Measurements from ENCODE around the gene SRRM3.
"Not testable (repeated sequence)": the region's sequence is repeated elsewhere in the genome, so short reads cannot be mapped to it uniquely, and the experiment has no call there.

SRRM3 gene

DNA sequence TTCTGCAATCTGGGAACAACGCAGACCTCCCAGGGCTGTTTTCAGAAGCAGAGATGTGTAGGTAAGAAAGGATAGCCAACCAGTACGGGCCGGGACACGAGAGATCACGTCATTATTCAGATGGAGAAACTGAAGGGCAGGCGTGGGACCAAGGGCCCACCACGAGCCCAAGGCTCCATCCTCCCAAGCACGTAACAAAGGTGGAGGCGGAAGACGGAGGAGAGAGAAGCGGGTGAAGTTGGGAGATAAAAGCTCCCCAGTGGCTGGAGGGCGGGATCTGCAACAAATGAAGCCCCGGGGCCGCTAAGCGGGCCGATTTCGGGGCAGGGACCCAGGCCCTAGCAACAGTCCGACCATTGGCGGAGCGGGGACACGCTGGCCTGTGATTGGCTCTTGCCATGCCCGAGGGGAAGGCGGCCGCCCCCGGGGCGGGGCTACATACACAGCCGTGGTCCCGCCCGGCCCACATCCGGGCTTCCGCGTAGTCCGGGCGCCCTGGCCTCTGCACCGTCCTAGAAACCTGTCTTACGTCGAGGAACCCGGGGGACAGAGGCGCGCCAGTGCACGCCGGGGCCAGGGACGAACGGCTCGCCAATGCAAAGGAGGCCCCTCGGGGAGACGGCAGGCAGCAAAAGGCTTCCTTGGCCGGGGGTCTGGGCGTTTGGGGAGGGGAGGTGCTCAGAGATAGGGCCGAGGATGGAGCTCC lies 116.2 kb downstream of the SRRM3 start:
- peak; percentile 91 to 93 for DNase-seq

DNA sequence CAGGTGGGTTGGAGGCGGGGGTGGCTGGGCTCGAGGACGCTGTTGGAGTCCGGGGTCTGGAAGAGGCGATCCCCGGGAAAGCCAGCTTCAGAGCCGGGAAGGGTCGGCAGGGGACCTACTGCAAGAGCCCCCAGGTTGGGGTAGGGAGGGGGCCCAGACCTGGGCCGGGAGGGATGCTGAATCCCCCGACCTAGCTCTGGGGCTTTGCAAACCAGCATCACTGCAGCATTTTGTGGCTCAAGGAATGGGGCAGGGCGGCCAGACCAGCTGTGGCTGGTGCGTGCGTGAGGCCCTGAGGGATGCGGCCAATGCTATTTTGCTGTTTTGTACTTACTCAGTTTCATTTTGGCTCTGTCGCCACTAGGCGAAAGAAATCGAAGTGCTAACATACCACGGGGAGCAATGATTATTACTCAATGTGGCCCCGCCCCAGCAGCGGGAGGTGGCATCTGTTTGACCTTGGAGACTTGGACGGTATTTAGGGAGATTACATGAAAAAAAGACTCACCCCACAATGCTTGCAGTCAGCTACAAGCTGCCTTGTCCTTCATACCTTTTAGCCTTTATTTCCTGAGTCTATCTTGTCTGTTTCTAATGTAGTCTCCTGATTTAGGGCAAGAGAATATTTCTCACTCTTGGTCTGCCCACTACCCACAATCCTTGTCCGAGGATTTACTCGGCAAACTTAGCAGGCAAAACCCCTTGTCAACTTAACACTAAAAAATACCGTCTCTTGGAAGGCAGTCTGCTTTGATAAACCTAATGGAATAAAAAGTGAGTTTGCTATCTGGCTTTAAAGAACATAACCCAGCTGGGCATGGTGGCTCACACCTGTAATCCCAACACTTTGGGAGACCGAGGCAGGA lies 117.0 kb downstream of the SRRM3 start:
- DNase-seq, result peak; percentile 31 to 59

DNA sequence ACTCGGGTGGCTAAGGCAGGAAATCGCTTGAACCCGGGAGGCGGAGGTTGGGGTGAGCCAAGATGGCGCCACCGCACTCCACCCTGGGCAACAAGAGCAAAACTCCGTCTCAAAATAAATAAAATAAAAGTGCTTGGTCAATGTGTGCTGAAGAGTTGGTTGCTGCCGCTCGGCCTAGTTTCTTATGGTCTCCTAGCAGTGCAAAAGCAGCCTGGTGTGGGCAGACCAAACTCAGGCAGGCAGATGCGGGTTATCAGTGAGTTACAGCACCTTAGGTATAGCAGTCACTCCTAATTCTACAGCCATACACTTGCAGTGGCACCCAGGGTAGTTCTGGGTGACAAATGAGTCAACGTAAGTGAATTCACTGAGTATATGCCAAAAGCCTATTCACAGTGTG lies 123.4 kb downstream of the SRRM3 start:
- no peak for DNase-seq

DNA sequence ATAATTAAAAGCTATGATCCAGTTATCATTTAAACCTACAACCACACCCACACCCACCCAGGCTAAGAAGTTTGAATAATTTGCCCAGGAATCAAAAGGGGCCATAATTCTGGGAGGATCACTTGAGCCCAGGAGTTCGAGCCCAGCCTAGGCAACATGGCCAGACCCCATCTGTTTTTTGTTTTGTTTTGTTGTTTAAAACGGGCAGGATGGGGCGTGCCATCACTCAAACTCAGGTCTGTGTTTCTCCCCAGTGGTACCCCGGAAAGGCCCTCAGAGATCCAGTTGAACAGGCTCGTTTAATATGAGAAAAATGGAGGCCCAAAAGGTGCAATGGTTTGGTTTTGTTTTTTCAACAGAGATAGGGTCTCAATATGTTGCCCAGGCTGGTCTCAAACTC lies 124.1 kb downstream of the SRRM3 start:
- no peak for DNase-seq

DNA sequence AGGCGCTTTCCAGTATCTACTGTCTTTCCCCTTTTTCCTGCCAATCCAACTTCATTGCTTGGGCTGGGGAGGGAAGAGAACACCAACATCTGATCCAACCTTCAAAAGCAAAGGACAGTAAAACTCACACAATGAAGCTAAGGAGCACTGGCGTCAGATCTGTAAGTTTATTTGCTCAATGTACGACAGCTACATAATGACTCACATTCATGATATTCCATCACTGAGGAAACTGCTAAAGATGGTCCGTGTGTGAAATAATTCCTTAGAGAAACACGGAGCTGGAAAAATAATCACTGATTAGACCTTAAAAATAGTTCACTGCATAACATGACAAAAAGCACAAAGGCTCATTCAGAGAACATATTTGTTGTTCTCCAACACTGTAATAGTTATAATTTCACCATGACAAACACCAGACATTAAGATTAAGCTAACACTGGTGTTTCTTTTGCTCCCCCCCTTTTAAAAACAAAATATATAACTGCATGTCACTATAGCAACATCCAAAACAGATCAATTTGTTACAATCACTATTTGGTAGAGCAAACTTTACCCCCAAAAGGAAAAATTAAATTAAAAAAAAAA lies 125.0 kb downstream of the SRRM3 start:
- DNase-seq, result no peak

DNA sequence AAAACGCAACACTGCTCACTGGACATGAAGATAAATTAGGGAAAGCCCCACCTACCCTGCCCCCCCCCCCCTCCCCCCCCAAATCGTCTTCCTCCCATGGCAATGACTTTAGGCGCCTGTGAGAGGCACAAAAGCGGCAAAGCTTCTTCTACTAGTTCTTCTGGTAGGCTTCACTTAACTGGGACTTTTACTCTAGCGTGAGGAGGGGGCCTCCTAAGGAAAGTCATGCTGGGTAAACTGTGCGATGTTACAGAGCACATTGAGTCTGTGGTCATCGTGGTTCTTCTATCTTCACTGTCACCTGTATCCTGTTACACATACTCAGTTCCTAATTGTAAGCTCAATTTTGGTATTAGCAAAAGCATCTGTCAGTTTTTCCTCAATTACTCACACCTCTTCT lies 125.9 kb downstream of the SRRM3 start:
- DNase-seq, result no peak

DNA sequence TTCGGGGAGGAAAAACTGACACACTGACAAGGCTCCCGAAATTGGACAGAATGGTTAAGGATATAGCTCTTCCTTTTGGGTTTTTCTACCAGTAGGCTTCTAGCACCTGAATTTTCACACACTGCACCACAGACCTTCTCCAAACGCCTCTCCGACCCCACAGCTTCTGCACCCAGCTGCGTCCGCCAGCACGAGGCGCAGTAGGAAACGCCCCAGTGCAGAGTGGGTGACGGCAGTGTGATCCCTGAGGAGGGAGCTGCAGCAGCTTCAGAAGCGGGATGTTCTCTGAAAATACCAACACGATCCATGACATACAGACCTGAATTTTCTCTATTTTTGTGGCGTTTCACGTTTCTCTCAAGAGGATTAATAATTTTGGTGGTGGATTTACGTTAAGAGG lies 126.7 kb downstream of the SRRM3 start:
- DNase-seq, result no peak

DNA sequence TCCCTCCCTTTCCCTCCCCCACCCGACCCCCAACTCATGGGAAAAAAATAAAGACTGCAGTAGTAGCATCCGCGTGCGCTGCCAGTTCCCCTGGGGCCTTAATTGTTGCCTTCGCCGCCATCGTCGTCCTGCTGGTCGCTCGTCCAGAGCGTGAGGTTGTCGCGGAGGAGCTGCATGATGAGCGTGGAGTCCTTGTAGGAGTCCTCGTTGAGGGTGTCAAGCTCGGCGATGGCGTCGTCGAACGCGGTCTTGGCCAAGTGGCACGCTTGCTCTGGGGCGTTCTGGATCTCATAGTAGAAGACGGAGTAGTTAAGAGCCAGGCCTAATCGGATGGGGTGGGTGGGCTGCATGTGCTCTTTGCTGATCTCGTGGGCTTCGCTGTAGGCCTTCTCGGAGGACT lies 127.8 kb downstream of the SRRM3 start:
- DNase-seq, result no peak

DNA sequence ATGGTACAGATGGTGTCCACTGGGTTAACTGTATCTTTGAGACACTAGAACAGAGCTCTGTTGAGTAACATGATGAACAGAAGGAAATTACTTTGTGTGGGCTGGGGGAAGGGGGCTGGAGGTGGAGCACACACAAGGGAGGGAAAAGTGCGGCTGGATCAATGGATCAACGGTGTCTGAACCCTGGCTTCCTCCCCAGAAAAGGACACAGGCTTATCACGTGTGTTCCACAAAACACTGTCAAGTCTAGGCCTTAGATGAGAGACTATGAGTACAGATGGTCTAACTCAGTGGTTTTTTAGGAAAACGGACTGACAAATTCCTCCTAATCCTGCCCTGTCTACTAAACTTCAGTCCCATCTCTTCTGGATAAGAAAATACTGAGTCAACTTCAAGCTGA lies 128.6 kb downstream of the SRRM3 start:
- no peak for DNase-seq

DNA sequence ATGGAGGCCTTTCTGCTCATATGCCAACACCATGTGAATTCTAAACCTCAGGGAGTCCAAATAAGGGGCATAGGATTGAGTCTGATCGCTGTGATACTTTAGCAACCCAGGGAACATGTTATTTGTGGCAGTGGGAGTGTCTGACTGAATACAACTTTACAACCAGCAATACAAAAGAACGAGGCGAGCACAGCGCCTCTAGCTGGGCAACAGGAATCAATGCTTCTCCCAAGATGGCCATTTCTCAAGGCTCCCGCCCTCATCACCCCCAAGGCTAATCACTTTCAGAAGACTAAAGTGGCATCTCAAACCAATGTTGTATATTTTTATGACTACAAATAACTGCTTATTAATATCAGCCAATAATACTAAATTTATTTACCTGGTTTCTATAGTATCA lies 129.0 kb downstream of the SRRM3 start:
- no peak for DNase-seq

DNA sequence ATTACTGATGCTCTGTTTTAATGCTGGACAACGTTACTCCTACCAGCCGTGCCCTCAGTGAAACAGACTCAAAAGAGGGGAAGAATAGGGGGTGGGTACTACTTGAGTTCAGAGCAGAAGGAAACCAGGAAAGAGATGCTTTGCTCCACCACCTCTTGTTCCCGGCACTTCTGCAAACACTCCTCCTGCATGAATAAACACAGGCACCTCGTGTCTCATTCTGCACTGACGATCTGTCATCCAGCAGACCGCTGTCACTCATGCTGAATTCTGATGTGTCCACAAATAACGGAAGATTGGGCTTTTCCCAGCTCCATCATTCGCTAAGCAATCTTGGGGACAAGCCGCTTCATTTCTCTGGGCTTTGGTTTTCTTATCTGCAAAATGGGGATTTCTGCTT lies 130.4 kb downstream of the SRRM3 start:
- DNase-seq, result no peak

DNA sequence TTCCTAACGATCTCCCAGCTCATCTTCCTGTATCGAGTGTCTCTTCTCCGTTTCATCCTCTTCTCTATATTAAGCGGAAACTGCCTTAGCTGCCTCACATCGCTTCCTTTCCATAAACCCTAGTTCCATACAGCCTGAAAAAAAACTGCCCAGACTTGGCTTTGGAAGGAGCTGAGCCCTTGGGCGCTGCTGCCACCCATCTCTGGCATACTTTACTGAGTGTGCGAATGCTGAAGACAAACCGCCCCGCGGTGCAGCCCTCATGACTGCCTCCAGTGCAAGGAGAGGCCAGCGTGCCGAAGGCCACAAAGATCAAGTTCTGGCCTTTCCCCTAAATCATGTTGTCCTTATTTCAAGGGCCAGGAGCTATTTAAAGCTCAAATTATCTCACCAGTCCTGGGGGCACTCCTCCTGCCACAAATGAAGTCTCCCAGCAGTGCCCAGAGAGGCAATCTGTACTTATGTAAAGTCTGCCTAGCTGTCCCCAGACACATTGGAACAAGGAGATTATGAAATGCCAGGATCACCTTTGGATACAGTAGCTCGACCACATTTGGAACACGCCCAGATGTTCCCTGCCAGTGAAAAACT lies 131.9 kb downstream of the SRRM3 start:
- no peak for DNase-seq

DNA sequence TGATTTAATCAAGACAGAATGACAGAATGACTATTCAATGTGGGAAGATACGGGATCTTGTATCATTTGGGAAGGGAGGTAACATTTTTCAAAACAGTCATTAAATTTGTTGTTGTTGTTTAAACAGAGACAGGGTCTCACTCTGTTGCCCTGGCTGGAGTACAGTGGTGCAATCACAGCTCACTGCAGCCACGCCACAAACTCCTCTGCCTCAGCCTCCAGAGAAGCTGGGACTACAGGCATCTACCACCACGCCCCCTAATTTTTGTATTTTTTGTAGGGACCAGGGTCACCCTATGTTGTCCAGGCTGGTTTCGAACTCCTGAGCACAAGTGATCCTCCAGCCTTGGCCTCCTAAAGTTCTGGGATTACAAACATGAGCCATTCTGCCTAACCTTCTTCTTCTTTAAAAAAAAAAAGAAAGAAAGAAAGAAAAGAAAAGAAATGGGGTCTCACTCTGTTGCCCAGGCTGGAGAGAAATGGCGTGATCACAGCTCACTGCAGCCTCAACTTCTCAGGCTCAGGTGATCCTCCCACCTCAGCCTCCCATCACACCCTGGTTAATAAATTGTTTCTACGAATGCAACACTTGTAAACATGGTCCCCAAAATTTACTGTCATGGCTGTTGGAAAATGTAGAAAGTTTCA lies 132.7 kb downstream of the SRRM3 start:
- no peak for DNase-seq

DNA sequence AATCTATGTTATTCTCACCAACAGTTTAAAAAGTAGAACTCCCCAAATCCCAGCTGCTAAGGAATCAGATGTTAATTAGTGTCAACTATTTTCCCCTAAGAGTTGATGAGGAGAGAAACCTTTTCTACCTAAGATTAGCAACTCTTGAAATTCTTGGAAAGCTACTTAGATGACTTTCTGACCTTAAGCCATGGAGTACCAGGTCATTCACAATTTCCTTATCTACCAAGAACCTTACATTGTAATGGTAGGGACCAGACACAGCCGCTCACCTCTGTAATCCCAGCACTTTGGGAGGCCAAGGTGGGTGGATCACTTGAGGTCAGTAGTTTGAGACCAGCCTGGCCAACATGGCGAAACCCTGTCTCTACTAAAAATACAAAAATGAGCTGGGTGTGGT lies 133.7 kb downstream of the SRRM3 start:
- not testable (repeated sequence) for DNase-seq

DNA sequence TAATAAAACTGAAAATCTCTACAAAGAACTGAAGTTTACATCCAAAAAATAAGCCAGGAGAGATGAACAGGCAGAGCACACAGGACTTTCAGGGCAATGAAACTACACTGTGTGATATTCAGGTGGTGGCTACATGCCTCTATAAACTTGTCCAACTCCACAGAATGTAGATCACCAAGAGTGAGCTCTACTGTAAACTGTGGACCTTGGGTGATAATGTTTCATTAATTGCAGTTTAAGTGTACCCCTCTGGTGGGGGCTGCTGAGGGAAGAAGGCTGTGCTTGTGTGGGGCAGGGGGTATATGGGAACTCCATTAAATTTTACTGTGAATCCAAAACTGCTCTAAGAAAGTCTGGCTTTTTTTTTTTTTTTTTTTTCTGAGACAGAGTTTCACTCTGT lies 134.4 kb downstream of the SRRM3 start:
- DNase-seq, result no peak

Measured in stimulated activated CD4-positive, alpha-beta T cell treated with anti-CD3 and anti-CD28 coated beads, Interleukin-4, amount 100 ng/mL, for 4 hours (primary cell).